Progenitor cell of endocrine pancreas (in vitro differentiated cells): ENCODE data around the gene NME7. TPM values are rescaled to one million over a fixed set of nuclear protein-coding genes. Genes with fewer than 3 reads are reported as not detected.
A peak's percentile ranks its signal among the peaks of the same experiment; 100 is the strongest.

ENCODE experiments used
- DNase-seq: peaks from one replicate; pipeline ENCODE4 v3.0.0; 2021; ENCODE audit warnings: low spot score; ENCODE audit not compliant: unreplicated experiment
- H3K27ac Mint-ChIP-seq: 2 replicates; pipeline ENCODE4 v1.8.0; 2021; ENCODE audit warnings: mild to moderate bottlenecking, moderate library complexity, mixed read lengths
- H3K27me3 Mint-ChIP-seq: 2 replicates; pipeline ENCODE4 v1.8.0; 2021; ENCODE audit warnings: mixed read lengths
- H3K36me3 Mint-ChIP-seq: 2 replicates; pipeline ENCODE4 v1.8.0; 2022; ENCODE audit warnings: mixed read lengths; ENCODE audit not compliant: insufficient read depth
- H3K4me1 Mint-ChIP-seq: 2 replicates; pipeline ENCODE4 v1.8.0; 2021; ENCODE audit warnings: low read depth, mixed read lengths
- H3K4me3 Mint-ChIP-seq: 2 replicates; pipeline ENCODE4 v1.8.0; 2021; ENCODE audit warnings: low read depth, mild to moderate bottlenecking, moderate library complexity, mixed read lengths
- H3K9me3 Mint-ChIP-seq: 2 replicates; pipeline ENCODE4 v1.8.0; 2021; ENCODE audit warnings: low read depth, mixed read lengths
- total RNA-seq: library from RNA; stranded (reverse); gene quantifications from 2 replicates; pipeline ENCODE4 v1.2.1, GENCODE V29; 2021
- TF ChIP-seq, protein P1 (sequence below): fragments of 200-600 bp; sonication (generic); IDR thresholded peaks from one replicate; pipeline ENCODE4 v1.5.0; 2021; ENCODE audit warnings: antibody characterized with exemption, mild to moderate bottlenecking; ENCODE audit not compliant: unreplicated experiment

The NME7 gene
- total RNA-seq, 1 donor from 2014 or later, result 32.7 TPM

DNA sequence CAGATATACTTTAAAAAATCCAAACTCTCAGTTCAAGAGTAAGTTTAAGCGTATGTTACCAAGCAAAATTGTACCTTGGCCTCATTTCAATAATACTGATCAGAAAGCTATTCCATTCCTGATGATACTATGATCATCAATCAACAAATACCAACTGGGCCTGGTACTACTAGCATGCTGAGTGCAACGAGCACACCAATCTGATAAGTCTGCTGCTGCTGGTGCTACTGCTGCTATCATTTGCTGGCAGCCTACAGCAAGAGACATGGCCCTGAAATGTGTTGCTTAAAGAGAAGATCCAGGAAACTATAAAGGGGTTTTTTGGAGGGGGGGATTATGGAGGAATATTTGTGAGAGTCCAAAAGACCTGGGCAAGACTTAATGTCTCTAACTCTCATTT, 39.7 kb downstream of the NME7 start:
- Mint-ChIP-seq H3K9me3 (peaks cover 25% of the 10 kb centered on the region), H3K27ac (no peak overlapping the region), H3K36me3 (peaks cover 14% of the 10 kb centered on the region), H3K4me1 (no peaks in the 10 kb centered on the region), H3K4me3 (no peak overlapping the region), H3K27me3 (no peaks in the 10 kb centered on the region)
- TF ChIP-seq, protein P1, sequence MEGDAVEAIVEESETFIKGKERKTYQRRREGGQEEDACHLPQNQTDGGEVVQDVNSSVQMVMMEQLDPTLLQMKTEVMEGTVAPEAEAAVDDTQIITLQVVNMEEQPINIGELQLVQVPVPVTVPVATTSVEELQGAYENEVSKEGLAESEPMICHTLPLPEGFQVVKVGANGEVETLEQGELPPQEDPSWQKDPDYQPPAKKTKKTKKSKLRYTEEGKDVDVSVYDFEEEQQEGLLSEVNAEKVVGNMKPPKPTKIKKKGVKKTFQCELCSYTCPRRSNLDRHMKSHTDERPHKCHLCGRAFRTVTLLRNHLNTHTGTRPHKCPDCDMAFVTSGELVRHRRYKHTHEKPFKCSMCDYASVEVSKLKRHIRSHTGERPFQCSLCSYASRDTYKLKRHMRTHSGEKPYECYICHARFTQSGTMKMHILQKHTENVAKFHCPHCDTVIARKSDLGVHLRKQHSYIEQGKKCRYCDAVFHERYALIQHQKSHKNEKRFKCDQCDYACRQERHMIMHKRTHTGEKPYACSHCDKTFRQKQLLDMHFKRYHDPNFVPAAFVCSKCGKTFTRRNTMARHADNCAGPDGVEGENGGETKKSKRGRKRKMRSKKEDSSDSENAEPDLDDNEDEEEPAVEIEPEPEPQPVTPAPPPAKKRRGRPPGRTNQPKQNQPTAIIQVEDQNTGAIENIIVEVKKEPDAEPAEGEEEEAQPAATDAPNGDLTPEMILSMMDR, result no peak
- no peak for DNase-seq

DNA sequence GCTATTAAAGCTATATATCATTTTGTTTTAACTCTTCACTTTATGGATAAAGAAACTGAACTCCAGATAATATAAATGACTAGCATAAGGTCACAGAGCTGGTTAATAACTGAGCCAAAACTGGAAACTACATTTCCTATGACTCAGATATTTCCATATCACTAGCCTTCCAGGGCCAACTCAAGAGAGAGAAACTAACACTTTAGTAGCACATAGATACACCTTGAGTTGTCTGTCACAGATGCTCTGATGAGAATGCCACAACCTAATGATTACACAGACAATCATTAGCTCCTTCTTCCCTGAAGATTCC, 40.7 kb downstream of the NME7 start:
- TF ChIP-seq, protein P1, result no peak
- Mint-ChIP-seq H3K9me3 (peaks cover 18% of the 10 kb centered on the region), H3K27ac (no peak overlapping the region)

DNA sequence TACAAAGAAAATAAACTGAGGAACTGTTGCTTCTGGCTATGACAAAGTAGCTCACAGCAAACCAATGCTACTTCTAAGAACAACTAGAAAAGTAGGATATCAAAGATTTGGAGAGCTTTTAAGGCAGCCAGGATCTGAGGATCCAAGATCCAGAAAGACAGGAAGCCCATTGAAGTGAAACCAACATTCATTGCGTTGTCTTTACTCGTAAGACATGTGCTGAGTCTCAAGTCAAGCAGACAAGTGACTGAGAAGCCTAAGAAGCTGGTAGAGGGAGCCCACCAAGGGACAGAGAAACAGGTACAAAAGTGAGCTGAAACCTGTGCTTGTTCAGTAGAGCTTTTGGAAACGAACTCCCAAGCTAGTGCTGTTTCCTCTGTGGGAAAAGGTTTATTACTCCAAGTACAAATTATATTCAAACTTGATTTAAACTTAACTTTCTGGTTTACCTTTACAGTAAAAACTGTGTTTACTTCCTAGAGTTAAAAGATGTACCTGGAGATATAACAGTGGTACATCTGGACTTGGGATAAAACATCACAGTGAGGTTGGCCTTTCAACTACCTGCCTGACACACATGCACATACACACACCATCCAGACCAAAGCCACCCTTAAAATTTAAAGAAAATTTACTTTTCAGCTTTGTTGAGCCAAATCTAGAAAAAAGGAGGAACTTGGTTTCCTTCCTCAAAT, 41.2 kb downstream of the NME7 start:
- TF ChIP-seq, protein P1, result no peak
- no peak overlapping the region for H3K4me3 Mint-ChIP-seq
- H3K36me3 Mint-ChIP-seq, result peaks cover 9% of the 10 kb centered on the region
- H3K27ac Mint-ChIP-seq, result no peak overlapping the region
- H3K9me3 Mint-ChIP-seq, result peaks cover 15% of the 10 kb centered on the region
- DNase-seq, result no peak
- no peaks in the 10 kb centered on the region for H3K27me3 Mint-ChIP-seq
- no peaks in the 10 kb centered on the region for H3K4me1 Mint-ChIP-seq

More for the DNA sequence above, 40.7 kb downstream of the NME7 start:
- no peak overlapping the region for H3K4me3 Mint-ChIP-seq
- H3K4me1 Mint-ChIP-seq, result no peaks in the 10 kb centered on the region
- no peaks in the 10 kb centered on the region for H3K27me3 Mint-ChIP-seq
- DNase-seq, result no peak
- peaks cover 11% of the 10 kb centered on the region for H3K36me3 Mint-ChIP-seq

DNA sequence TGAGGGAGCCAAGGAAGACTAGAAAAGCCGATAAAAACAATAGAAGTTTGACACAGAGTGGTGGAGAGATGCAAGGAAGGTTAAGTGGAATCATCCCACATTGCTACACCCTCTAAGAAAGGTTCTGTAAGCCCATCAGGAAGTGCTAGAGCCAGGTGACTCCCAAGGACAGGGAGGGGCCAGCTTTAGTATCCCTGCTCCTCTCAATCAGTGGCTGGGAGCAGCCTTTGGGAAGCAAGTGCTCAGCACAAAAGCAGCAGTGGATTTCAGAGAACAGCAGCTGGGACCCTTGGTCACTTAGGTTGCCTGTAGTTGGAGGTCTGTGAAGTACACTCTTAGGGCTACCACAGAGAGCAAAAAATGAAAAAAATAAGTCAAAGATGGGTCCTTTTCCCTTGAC, 42.5 kb downstream of the NME7 start:
- Mint-ChIP-seq H3K4me1 (no peaks in the 10 kb centered on the region), H3K9me3 (peaks cover 6% of the 10 kb centered on the region), H3K36me3 (peaks cover 5% of the 10 kb centered on the region), H3K4me3 (no peak overlapping the region), H3K27me3 (no peaks in the 10 kb centered on the region), H3K27ac (no peak overlapping the region)
- TF ChIP-seq, protein P1, result no peak
- no peak for DNase-seq

DNA sequence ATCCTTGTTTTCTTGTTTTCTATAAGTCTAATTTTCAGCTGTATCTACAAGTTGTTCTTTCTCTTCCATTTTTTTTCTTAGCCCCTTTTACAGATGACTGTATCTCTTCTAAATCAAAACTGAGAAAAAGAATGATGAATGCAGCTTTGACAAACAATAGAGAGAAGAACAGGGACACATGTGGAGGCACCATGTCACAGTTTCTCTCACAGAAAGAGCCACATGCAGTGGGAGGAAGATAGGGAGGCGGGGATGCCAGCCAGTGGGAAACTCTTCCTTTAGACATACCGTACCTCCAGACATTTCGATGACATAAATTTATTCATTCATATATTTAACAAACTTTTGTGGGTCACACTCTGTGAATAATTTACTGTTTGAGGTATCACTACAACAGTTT, 45.5 kb downstream of the NME7 start:
- peaks cover 1% of the 10 kb centered on the region for H3K36me3 Mint-ChIP-seq
- no peaks in the 10 kb centered on the region for H3K4me1 Mint-ChIP-seq
- H3K4me3 Mint-ChIP-seq, result no peak overlapping the region
- DNase-seq, result no peak
- TF ChIP-seq, protein P1, result no peak
- no peaks in the 10 kb centered on the region for H3K27me3 Mint-ChIP-seq
- no peaks in the 10 kb centered on the region for H3K9me3 Mint-ChIP-seq
- peak overlapping the region; percentile 73 for H3K27ac Mint-ChIP-seq
